HG03354 (cell line): Measurements from ENCODE around the gene ZNF622.

Experiments used
- ATAC-seq: cut with Tn5 transposase; IDR thresholded peaks from one replicate; pipeline ENCODE4 v1.9.1; 2021; ENCODE audit warnings: mild to moderate bottlenecking; ENCODE audit not compliant: unreplicated experiment, poor library complexity, severe bottlenecking

The ZNF622 gene, protein sequence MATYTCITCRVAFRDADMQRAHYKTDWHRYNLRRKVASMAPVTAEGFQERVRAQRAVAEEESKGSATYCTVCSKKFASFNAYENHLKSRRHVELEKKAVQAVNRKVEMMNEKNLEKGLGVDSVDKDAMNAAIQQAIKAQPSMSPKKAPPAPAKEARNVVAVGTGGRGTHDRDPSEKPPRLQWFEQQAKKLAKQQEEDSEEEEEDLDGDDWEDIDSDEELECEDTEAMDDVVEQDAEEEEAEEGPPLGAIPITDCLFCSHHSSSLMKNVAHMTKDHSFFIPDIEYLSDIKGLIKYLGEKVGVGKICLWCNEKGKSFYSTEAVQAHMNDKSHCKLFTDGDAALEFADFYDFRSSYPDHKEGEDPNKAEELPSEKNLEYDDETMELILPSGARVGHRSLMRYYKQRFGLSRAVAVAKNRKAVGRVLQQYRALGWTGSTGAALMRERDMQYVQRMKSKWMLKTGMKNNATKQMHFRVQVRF

DNA sequence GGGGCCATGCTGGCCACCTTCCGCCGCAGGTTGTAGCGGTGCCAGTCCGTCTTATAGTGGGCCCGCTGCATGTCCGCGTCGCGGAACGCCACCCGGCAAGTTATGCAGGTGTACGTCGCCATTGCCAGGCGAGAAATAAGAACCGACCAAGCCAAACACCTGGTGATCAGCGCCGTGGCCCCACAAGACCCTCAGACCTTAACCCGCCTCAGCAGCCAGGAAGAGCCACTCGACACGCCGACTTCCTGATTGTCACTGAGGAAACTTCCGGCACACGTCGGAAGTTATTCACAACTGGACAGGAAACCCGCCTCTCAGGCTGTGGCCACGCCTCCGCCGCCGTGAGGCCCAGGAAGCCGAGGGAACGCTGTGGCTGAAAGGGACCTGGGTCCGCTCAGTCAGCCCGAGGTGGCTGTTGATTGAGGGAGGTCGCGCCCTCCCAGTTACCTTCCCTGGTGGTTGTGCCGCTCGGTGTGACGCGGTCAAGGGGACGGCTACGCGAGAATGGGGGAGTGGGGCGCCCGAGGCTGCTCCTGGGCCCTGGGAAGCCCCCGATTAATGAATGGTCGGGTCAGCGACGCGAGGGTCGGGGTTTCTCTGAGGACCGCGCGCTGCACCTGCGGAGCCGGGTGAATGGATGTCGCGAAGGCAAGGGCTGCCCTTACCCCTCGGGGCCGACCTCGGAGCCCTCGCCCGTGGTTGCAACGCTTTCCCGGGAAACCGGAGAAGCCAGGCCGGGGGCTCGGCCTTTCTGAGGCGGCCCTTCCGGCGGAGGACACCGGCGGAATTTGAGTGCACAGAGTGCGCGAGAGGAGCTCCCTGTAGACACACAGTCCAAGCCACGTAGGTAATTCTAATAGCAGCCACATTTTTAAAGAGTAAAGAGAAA, at the start of gene ZNF622:
ZNF622 (minus strand) TSS at position 257 of the 889 bp plus-strand sequence; CDS start at position 122, 135 bp downstream.
- ATAC-seq: peak; percentile 88

DNA sequence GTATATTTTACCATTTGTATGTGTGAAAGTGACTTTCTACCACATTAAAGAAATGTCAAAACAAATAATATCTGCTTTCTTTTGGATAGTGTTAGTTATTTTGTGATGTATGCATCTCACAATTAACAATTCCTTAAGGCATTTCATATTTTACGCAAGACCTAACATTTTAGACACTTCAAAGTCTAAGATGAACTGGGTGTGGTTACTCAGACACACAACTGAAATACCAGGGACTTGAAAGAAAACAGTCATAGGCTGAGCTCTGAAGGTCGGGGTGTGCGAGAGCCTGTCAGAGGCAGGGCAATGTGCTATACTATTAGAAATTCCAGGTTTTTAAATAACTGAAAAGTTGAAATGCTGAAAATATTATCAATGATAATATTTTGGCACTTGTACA, 44.5 kb upstream of the ZNF622 start:
- ATAC-seq: no peak

DNA sequence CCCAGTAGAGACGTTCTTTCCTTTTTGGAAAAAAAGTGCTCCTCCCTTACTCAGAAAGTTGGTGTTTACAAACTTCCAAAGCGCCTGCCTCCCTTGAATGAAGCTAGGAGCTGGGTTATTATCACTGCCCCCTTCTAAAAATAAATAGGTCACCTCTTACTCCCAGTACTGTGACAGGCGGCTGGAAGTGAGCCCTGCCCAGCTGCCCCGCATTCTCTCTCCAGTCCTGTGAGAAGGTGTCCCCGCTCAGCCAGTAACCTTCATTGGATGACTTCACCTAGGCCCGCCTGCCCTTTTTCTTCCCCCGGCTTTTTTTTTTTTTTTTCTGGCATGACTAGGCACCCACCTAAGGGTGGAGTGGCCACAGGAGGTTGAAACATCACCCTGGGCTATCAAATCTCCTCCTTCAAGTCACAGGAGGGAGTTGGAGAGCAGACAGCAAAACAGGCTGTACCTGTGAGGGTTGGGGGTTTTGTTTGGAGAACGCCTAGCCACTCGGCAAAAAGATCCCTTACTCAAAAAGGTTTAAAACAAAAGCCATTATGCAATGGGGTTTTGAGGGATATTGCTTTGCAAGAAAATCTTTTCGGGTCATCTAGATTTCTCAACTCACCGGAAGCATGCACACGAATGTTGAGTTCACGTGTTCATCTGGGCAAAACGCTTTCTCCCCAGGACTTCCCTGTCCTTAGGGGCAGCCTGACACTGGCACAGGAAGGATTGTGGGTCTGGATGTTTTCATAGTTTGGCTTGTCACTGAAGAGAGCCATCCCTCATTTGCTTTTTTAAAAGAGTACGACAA, 43.3 kb upstream of the ZNF622 start:
- ATAC-seq: no peak

DNA sequence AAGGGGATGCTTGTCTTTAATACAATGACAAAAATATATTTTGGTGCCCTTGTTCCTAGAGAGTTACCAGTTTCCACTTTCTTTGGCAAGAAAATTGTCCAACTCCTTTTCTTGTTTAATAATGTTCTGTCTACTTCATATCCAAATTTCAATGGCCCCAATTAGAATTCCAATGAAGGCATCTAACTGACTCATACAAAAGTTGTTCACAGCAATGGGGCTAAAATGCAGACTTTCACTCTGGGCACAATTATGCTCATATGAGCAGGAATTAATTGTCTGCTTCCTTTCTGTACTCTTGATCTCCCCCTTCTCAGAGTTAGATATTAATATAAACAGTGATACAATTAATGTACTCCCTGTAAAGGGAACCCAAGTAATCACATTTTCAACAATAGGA, 42.1 kb upstream of the ZNF622 start:
- ATAC-seq: no peak

DNA sequence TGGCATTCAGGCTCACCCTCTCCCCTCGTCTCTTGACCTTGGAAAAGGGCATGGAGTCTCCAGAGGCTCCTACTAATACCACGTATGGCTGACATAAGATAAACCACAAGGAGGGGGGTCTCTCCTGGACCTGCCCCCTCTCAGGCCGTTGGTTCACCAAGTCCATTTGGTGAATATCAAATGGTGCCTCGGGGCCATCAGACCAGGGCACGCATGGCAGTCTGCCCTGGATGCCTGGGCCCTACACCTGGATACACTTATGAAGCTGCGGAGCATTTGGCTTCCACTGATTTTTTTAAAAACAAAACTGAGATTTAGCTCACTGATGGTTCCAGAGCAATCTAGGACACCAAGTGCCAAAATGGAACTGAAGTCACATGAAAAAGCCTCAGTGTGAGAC, 40.3 kb upstream of the ZNF622 start:
- ATAC-seq: no peak

DNA sequence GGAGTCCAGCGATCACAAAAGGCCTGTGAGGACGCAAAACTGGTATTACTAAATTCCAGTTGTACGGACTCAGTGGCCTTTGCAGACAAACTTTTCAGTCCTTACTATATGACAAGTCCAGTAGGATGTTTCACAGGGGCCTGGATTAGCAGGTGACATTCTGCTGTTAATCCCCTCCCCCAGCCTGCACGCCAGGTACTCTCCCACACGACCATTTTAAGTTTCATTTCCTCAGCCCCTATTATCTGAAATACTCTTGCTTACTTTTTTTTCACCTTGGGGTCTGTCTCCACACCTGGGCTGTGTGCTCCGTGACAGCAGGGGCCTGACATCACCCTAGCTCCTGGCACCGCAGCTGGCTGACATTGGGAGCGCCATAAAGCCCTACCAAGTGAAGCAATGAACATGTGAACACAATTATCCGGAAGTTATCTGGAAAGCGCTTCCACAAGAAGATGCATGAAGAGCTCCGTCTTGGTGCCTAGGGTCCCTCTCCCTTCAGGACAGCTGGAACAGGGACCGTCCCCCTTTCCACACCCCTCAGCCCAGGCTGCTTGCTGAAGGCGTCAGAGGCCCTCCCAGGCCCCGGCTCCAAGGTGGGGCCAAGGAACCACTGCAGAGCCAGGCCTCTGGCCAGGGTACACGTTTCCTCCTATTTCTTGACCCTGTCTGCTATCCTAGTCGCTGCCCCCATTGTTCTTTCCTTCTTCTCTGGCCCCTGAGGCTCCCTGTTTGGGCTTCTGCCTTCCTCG, 39.7 kb upstream of the ZNF622 start:
- no peak for ATAC-seq

DNA sequence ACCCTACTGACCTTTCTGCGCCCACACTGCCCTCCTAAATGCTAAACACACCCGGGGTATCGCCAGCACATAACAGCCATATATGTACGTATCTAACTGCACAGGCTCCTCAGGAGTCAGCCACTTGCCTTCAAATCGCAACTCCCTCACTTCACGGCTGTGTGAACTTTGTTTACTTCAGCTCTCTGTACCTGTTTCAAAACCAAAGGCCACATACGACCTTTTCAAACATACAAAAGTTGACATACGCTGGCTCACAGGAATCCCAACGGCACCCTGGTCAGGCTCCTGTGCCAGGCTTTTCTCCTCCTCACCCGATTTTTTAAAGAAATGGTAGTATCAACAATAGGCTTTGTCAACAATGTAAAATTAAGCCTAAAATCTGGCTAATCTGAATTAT, 39.0 kb upstream of the ZNF622 start:
- ATAC-seq: no peak

DNA sequence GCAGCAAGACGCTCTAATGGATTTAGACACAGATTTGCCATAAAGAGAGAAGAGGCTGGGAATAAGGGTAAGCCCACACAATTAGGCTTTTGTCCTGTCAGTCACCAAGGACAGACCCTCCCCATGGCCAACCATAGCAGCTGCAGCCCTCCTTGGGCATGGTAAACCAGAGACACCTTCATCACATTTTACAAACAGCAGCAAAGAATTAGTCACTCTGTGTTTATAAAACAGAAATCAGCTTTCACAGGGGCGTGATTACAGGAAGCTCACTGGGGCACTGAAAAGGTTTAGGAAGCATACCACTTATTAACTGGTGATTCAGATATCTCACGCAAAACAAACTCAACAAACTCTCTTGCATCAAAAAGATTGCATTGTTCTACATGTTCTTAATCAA, 37.3 kb upstream of the ZNF622 start:
- no peak for ATAC-seq

DNA sequence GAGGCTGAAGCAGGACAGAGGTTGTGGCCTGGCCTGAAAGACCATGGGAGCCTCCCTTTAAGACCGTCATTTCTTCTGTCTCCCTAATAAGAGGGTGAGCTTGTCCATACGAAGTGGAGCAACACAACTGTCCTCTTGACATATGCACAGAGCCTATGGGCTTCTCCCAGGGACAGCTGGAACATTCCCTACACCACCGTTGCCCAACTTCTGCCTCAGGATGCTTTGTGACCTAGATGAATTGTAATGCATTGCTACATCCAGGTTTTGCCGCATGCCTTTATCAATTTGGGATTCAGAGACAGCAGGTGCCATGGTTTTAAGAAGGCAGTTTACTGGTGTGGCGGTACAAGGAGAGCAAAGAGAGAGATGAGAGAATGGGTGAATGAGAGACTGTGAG, 34.4 kb upstream of the ZNF622 start:
- no peak for ATAC-seq

DNA sequence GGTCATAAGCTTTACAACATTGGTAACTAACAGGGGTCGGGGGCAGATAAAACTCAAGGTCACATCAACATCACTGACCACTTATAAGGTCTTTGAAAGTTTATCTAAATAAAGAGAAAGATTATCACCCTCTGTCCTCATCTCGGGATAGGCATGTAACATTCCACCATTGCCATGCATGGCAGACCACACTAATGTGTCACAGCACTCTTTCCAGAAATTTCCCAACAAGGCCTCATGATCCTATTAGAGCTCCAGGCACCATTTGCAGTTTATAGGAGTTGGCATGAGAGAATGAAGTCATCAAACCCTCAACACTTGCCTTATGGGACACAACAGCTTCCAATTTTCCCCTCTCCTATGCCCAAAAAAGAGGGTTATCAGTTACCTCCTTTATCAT, 31.9 kb upstream of the ZNF622 start:
- no peak for ATAC-seq

DNA sequence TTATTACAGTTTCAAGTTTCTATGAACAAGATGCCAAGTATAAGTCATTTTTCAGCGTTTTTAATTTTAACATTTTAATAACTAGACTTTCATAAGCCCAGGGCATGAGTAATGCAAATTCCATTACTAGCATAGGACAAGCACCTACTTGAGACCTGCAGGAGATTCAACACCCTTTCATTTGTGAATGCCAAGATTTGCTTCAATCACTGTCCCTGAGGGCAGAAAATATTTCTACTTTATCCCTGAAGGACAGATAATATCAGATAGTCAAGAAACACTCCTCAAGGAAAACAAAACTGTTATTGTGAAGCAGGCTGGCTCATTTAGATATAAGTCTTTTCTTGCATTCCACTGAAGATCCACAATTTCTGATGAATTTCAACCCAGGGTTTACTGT, 27.7 kb upstream of the ZNF622 start:
- no peak for ATAC-seq

DNA sequence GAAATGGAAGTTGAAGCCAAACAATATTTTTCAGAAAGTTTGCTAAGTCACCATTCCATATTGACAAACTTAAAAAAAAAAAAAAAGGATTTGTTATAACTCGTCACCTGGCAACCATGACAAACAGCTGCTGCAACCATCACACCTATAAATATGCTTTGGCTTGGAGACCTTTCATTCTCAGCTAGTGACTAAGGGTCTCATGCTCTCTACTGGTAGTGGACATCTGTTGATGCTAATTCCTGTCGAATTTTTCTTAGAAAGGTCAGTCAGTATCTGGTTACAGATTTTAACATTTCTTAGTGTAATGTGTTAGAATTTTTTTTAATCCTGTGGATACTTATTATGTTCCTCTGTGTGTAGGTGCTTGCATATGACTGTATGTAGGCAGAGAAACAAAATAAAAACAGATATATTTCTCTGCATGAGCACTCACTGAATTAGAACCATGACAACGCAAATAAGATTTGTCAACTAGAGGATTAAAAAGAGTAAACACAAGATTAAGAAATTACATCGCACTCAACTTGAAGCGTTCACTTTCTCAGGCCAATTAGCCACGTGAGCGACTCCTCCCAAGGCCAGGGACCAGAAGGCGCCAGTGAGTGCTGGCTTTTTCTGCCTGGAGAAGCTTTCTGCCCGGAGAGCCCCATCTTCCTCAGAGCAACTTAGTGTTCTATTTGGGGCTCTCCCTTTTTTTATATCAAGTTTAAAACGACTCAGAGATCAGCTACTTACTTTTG, 27.0 kb upstream of the ZNF622 start:
- ATAC-seq: peak; percentile 54

DNA sequence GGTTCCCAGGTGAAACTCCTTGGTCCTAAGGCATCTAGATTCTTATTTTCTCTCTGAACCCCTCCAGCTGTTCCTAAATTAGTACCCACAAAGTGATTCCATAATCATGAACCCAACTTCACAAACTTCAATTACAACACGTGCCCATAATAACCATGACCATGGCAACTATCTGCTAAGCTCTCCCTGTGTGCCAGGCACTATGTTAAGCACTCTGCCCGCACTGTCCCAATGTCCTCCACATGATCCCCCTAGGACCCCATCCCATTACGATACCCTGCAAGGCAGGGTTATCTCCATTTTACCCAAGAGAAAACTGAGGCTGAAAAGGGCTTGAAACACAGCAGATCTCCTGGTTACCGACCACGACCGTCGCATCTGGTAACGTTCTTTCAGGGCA, 25.3 kb upstream of the ZNF622 start:
- no peak for ATAC-seq

DNA sequence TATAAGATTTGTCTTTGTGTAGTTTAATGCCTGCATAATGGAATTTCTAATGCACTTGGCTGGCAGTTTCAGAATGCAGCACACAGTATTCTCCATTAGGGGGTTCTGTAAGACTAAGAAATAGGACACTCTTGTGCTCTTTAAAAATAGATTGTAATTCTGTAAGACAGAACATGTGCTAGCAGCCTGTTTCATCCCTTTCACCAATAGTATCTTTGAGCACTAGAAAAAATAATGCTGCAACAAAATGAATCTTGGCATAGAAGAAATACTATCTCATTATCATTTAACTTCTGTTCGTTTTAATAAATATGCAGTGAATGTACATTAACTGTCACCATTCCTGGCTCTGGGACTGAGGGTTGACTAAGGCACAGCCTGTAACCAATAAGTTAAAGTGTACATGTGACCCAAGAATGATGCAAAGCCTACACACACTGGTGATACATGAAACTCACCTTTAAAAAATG, 23.8 kb upstream of the ZNF622 start:
- peak; percentile 78 for ATAC-seq

DNA sequence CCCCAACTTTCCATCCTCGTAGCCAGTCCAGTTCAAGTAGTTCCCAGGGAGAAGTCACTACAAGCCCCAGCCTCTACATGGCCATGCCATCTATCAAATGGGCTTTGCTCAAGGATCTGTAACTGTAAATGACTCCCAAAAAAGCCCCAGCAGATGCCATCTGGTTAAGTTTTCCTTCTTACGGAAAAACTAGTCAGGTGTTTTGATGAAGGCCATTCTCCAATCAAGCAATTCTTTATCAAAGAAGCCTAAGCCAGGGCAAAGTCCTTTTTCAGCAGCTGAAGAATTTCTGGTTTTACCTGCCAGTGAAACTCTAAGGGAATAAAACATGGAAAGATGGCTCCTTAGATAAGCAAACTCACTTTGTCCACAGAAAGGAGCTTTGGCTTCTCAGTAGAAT, 21.9 kb upstream of the ZNF622 start:
- no peak for ATAC-seq

DNA sequence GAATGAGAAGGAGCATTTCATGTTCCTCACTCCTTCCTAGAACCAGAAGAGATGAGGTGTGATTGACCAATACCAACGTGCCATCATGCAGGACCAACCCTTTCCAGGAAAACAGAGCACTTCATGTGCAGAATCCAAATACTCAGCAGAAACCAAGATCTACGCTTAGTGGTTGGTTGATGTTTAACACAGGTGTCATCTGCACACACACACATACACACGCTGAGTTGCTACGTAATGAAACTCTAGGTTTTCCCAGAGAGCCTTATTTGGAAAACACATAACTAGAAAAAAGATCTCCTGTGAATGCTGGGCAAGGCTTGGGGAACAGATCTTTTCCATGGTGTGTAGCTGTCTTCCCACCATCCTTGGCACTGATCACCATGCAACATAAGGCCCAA, 21.1 kb upstream of the ZNF622 start:
- ATAC-seq: no peak

DNA sequence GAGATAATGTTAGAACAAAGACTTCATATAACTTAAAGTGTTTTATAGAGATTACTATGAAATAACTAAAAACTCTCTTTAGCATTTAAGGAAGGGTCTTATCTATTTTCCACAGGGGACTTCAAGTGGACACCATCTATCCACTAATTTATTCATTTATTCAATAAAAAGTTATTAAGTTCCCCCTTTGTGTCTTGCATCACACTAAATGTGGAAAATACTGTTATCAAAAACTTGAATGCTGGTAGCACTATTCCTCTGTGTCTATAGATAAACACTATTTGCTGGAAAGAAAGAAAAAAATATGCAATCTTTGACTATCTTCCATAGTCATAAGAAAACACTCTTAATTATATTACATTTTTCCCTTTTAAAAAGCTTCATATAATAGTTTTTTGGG, 20.1 kb upstream of the ZNF622 start:
- no peak for ATAC-seq

DNA sequence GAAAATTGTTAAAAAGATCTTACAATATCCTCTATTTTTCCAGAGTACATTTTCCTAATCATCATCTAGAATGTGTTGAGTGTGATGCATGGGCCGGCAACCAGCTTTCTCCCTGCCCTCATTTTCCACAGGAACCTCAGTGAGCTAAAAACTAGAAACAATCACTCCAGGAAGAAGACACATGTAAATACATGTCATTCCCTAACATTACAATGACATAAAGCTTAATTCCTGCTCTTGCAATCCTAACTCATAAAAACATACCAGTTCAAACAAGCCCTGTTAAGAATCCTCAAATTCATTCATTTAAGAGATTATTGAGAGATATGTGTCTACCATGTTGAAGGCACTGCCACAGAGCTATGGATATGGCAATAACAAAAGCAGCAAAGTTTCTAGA, 18.5 kb upstream of the ZNF622 start:
- ATAC-seq: no peak

DNA sequence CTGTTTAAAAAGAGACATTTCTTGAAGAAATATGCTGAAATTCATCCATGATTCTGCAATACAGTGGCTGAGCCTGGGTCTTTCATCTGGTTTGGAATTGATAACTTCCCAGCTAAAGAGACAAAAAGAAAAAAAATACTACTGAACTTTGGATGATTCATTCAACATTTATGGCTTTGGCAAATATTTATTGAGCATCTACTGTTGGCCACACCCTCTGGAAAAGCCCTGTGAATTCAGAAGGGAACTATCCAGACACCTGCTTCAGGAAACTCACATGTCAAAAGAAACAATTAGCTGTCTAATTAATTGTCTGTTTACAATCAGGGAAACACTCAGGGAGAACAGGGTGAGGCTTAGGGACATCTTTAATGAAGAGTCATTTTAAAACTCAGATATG, 17.8 kb upstream of the ZNF622 start:
- ATAC-seq: no peak
